ENCODE results near the gene TBC1D3B. TPM values are rescaled to one million over a fixed set of nuclear protein-coding genes. Genes with fewer than 3 reads are reported as not detected.

TBC1D3B gene
- total and polyA plus RNA-seq, 3 donors from 2014 or later: 10.8 to 23.0 (median 21.0) TPM

DNA sequence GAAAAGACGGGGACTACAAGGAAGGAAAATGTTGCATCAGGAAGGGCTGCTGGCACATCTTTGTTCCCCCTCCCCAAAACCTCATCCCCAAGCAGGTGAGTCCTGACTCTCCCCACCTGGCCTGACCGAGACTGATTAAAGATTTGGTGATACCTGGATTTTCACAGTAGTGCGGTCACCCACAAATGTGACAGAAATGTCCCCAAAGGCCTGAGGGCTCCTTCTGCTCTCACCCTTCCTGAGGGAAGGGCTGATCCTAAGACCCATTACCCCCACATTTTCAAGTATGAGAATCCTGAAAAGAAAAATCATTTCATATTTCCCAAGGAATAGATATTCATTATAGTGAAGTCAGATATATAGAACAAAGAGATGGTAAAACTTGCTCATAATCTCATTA is 28.8 kb downstream of the TBC1D3B start:
- DNase-seq: no peak
- H3K4me1 ChIP-seq: peaks cover 4% of the 10 kb centered on the region
- H3K36me3 ChIP-seq (ENCODE audit: low read depth, missing control alignments): no peaks in the 10 kb centered on the region
- intact Hi-C loops (cut with DNase I; ENCODE audit: low total_unique reads): no loop called here
- TF ChIP-seq, protein P1, sequence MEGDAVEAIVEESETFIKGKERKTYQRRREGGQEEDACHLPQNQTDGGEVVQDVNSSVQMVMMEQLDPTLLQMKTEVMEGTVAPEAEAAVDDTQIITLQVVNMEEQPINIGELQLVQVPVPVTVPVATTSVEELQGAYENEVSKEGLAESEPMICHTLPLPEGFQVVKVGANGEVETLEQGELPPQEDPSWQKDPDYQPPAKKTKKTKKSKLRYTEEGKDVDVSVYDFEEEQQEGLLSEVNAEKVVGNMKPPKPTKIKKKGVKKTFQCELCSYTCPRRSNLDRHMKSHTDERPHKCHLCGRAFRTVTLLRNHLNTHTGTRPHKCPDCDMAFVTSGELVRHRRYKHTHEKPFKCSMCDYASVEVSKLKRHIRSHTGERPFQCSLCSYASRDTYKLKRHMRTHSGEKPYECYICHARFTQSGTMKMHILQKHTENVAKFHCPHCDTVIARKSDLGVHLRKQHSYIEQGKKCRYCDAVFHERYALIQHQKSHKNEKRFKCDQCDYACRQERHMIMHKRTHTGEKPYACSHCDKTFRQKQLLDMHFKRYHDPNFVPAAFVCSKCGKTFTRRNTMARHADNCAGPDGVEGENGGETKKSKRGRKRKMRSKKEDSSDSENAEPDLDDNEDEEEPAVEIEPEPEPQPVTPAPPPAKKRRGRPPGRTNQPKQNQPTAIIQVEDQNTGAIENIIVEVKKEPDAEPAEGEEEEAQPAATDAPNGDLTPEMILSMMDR (IDR thresholded peaks at IDR 0.05): no peak
- TF ChIP-seq POLR2A (IDR thresholded peaks at IDR 0.05): no peak
- no peaks in the 10 kb centered on the region for H3K9me3 ChIP-seq
- H3K4me3 ChIP-seq: no peak overlapping the region
- 69 to 90% methylated on average over 3 of the region's 3 CpGs for WGBS, 2 donors
- no peaks in the 10 kb centered on the region for H3K27me3 ChIP-seq
- H3K27ac ChIP-seq: no peak overlapping the region

DNA sequence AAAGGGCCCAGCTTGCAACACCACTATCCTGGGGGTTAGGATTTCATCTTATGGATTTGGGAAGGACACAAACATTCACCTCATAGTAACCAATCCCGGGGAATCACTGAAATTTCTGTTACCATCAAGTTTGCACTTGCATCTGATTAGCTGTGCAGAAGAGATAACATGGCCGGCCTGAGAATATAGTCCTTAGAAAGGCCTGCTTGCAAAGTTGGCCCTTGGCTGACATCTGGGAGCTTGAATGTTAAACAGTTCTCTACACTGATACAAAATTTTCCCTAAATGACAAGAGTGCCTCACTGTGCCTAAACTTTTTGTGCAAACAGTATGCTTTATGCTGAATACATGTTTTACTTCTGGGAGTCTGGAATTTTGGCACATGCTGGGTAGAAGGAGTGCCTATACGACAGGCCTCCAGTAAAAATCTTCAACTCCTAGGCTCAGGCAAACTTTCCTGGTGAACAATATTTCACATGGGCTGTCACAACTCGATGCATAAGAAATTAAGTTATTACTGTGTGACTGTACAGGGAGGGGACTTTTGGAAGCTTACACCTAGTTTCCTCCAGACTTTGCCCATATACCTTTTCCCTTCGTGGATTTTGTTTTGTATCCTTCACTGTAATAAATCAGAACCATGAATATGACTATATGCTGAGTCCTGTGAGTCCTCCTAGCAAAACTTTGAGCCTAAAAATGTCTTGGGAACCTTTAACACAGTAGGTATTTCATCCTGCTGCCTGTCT is 31.3 kb downstream of the TBC1D3B start:
- no peaks in the 10 kb centered on the region for H3K27me3 ChIP-seq
- H3K4me1 ChIP-seq: peaks cover 4% of the 10 kb centered on the region
- no peak for DNase-seq
- no peak overlapping the region for H3K27ac ChIP-seq
- intact Hi-C loops (cut with DNase I; ENCODE audit: low total_unique reads): no loop called here
- no peaks in the 10 kb centered on the region for H3K9me3 ChIP-seq
- H3K36me3 ChIP-seq (ENCODE audit: low read depth, missing control alignments): no peaks in the 10 kb centered on the region
- H3K4me3 ChIP-seq: no peak overlapping the region
- no peak for TF ChIP-seq POLR2A (IDR thresholded peaks at IDR 0.05)
- TF ChIP-seq, protein P1 (IDR thresholded peaks at IDR 0.05): no peak
- WGBS, 2 donors: 68 to 89% methylated on average over 5 of the region's 5 CpGs

DNA sequence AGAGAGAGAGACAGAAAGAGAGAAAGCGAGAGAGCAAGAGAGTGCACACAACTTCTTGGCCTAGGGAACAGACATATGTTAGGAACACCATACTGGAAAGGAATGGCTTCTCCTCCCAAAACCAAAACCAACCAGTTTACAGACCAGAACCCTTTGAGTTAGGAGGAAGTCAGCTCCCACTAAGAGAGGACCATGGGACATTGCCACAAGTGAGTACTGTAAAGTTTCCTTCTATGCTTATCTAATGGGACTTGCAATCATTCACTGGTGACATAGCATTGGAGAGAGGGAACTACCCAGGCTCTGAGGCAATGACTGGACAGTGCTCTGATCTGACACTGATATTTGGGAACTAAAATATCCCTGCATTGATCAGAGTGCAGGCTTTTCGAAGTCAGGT is 32.4 kb downstream of the TBC1D3B start:
- TF ChIP-seq, protein P1 (IDR thresholded peaks at IDR 0.05): no peak
- TF ChIP-seq POLR2A (IDR thresholded peaks at IDR 0.05): no peak
- WGBS, 2 donors: 88 to 95% methylated on average over 2 of the region's 2 CpGs
- no peaks in the 10 kb centered on the region for H3K4me1 ChIP-seq
- no peak for DNase-seq
- H3K36me3 ChIP-seq (ENCODE audit: low read depth, missing control alignments): no peaks in the 10 kb centered on the region
- H3K27me3 ChIP-seq: no peaks in the 10 kb centered on the region
- intact Hi-C loops (cut with DNase I; ENCODE audit: low total_unique reads): no loop called here
- no peak overlapping the region for H3K27ac ChIP-seq
- H3K4me3 ChIP-seq: no peak overlapping the region
- H3K9me3 ChIP-seq: no peaks in the 10 kb centered on the region

DNA sequence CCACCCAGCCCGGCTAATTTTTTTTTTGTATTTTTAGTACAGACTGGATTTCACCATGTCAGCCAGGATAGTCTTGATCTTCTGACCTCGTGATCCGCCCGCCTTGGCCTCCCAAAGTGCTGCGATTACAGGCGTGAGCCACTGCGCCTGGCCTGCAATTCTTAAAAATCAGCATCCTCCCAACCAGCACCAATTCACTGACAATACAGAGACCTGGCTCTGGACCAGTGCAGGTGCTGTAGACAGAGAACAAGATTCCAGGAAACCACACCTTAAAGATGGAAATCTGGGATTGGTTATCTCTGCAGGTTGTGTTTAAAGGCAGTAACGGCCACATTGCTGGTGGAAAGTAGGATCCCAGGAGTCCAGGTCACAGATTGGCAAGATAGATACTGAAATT is 33.6 kb downstream of the TBC1D3B start:
- no peak for DNase-seq
- 94 to 95% methylated on average over 8 of the region's 8 CpGs for WGBS, 2 donors
- Histone ChIP-seq H3K36me3 (ENCODE audit: low read depth, missing control alignments) (no peaks in the 10 kb centered on the region), H3K4me1 (no peaks in the 10 kb centered on the region), H3K4me3 (no peak overlapping the region), H3K27me3 (no peaks in the 10 kb centered on the region), H3K27ac (no peak overlapping the region), H3K9me3 (no peaks in the 10 kb centered on the region)
- no peak for TF ChIP-seq POLR2A (IDR thresholded peaks at IDR 0.05)
- TF ChIP-seq, protein P1 (IDR thresholded peaks at IDR 0.05): no peak
- intact Hi-C loops (cut with DNase I; ENCODE audit: low total_unique reads): no loop called here

DNA sequence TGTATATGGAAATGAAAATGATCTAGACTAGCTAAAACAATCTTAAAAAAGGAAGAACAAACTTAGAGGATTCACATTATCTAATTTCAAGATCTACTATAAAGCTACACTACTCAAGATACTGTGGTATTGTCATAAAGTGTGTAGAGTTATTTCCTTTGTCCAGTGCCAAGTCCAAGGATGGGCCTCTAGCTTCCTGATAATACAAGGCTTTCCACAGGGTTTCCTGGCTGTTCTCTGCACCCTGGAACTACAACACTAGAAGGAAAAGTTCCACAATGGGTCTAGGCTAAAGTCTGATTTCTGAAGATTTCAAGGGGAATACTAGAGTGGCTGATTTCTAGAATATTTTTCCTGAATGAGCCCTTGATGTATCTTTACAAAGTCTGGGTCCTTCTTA is 34.2 kb downstream of the TBC1D3B start:
- no peak for DNase-seq
- intact Hi-C loops (cut with DNase I; ENCODE audit: low total_unique reads): no loop called here
- no peaks in the 10 kb centered on the region for H3K4me1 ChIP-seq
- TF ChIP-seq, protein P1 (IDR thresholded peaks at IDR 0.05): no peak
- TF ChIP-seq POLR2A (IDR thresholded peaks at IDR 0.05): no peak
- H3K9me3 ChIP-seq: no peaks in the 10 kb centered on the region
- no peak overlapping the region for H3K4me3 ChIP-seq
- no peaks in the 10 kb centered on the region for H3K27me3 ChIP-seq
- no peaks in the 10 kb centered on the region for H3K36me3 ChIP-seq (ENCODE audit: low read depth, missing control alignments)
- H3K27ac ChIP-seq: no peak overlapping the region

Measured in testis (tissue), 3 donors.